ENCODE results near the gene AUTS2.

DNA sequence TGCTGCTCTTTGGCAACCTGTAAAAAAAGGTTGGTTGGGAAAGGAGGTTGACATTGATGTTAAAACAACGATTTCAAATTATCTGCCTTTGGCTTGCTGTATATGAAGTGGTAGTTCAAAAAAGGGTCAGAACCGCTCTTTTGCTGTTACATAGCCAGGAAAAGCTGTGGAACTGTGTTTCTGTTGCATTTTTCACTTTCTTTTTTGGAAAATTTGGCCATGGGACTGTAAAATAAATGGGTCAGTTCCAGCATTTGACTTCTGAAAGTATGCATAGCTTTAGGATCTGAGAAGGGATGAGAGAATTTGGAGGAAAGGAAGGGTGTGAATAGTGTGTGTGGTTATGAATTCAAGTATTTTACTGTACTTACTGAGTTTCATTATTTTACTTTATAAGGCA is 7.3 kb downstream of the AUTS2 start:
- TF ChIP-seq ZSCAN18 (CRISPR knock-in tag; IDR thresholded peaks at IDR 0.05) (no peak), IRF2 (CRISPR knock-in tag; IDR thresholded peaks at IDR 0.05; ENCODE audit: borderline replicate concordance, low read depth) (no peak), CREB1 (CRISPR knock-in tag; IDR thresholded peaks at IDR 0.05) (no peak), ATF2 (CRISPR knock-in tag; IDR thresholded peaks at IDR 0.05; ENCODE audit: borderline replicate concordance, low read depth) (no peak)
- TF ChIP-seq, protein P1, sequence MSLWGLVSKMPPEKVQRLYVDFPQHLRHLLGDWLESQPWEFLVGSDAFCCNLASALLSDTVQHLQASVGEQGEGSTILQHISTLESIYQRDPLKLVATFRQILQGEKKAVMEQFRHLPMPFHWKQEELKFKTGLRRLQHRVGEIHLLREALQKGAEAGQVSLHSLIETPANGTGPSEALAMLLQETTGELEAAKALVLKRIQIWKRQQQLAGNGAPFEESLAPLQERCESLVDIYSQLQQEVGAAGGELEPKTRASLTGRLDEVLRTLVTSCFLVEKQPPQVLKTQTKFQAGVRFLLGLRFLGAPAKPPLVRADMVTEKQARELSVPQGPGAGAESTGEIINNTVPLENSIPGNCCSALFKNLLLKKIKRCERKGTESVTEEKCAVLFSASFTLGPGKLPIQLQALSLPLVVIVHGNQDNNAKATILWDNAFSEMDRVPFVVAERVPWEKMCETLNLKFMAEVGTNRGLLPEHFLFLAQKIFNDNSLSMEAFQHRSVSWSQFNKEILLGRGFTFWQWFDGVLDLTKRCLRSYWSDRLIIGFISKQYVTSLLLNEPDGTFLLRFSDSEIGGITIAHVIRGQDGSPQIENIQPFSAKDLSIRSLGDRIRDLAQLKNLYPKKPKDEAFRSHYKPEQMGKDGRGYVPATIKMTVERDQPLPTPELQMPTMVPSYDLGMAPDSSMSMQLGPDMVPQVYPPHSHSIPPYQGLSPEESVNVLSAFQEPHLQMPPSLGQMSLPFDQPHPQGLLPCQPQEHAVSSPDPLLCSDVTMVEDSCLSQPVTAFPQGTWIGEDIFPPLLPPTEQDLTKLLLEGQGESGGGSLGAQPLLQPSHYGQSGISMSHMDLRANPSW (CRISPR knock-in tag; conservative IDR thresholded peaks at IDR 0.05; ENCODE audit: low read depth) = no peak
- TF ChIP-seq, protein P2, sequence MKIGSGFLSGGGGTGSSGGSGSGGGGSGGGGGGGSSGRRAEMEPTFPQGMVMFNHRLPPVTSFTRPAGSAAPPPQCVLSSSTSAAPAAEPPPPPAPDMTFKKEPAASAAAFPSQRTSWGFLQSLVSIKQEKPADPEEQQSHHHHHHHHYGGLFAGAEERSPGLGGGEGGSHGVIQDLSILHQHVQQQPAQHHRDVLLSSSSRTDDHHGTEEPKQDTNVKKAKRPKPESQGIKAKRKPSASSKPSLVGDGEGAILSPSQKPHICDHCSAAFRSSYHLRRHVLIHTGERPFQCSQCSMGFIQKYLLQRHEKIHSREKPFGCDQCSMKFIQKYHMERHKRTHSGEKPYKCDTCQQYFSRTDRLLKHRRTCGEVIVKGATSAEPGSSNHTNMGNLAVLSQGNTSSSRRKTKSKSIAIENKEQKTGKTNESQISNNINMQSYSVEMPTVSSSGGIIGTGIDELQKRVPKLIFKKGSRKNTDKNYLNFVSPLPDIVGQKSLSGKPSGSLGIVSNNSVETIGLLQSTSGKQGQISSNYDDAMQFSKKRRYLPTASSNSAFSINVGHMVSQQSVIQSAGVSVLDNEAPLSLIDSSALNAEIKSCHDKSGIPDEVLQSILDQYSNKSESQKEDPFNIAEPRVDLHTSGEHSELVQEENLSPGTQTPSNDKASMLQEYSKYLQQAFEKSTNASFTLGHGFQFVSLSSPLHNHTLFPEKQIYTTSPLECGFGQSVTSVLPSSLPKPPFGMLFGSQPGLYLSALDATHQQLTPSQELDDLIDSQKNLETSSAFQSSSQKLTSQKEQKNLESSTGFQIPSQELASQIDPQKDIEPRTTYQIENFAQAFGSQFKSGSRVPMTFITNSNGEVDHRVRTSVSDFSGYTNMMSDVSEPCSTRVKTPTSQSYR (CRISPR knock-in tag; IDR thresholded peaks at IDR 0.05) = no peak
- TF ChIP-seq, protein P3, sequence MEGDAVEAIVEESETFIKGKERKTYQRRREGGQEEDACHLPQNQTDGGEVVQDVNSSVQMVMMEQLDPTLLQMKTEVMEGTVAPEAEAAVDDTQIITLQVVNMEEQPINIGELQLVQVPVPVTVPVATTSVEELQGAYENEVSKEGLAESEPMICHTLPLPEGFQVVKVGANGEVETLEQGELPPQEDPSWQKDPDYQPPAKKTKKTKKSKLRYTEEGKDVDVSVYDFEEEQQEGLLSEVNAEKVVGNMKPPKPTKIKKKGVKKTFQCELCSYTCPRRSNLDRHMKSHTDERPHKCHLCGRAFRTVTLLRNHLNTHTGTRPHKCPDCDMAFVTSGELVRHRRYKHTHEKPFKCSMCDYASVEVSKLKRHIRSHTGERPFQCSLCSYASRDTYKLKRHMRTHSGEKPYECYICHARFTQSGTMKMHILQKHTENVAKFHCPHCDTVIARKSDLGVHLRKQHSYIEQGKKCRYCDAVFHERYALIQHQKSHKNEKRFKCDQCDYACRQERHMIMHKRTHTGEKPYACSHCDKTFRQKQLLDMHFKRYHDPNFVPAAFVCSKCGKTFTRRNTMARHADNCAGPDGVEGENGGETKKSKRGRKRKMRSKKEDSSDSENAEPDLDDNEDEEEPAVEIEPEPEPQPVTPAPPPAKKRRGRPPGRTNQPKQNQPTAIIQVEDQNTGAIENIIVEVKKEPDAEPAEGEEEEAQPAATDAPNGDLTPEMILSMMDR (IDR thresholded peaks at IDR 0.05) = no peak
- TF ChIP-seq, protein P4, sequence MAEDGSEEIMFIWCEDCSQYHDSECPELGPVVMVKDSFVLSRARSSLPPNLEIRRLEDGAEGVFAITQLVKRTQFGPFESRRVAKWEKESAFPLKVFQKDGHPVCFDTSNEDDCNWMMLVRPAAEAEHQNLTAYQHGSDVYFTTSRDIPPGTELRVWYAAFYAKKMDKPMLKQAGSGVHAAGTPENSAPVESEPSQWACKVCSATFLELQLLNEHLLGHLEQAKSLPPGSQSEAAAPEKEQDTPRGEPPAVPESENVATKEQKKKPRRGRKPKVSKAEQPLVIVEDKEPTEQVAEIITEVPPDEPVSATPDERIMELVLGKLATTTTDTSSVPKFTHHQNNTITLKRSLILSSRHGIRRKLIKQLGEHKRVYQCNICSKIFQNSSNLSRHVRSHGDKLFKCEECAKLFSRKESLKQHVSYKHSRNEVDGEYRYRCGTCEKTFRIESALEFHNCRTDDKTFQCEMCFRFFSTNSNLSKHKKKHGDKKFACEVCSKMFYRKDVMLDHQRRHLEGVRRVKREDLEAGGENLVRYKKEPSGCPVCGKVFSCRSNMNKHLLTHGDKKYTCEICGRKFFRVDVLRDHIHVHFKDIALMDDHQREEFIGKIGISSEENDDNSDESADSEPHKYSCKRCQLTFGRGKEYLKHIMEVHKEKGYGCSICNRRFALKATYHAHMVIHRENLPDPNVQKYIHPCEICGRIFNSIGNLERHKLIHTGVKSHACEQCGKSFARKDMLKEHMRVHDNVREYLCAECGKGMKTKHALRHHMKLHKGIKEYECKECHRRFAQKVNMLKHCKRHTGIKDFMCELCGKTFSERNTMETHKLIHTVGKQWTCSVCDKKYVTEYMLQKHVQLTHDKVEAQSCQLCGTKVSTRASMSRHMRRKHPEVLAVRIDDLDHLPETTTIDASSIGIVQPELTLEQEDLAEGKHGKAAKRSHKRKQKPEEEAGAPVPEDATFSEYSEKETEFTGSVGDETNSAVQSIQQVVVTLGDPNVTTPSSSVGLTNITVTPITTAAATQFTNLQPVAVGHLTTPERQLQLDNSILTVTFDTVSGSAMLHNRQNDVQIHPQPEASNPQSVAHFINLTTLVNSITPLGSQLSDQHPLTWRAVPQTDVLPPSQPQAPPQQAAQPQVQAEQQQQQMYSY (CRISPR knock-in tag; IDR thresholded peaks at IDR 0.05) = no peak
- TF ChIP-seq, protein P5, sequence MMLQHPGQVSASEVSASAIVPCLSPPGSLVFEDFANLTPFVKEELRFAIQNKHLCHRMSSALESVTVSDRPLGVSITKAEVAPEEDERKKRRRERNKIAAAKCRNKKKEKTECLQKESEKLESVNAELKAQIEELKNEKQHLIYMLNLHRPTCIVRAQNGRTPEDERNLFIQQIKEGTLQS (CRISPR knock-in tag; conservative IDR thresholded peaks at IDR 0.05) = no peak
